Measurements from ENCODE around the gene FXYD3. TPM values are rescaled to one million over a fixed set of nuclear protein-coding genes. Genes with fewer than 3 reads are reported as not detected.

FXYD3 gene
- polyA plus RNA-seq, 1 donor from 2014 or later = not detected

DNA sequence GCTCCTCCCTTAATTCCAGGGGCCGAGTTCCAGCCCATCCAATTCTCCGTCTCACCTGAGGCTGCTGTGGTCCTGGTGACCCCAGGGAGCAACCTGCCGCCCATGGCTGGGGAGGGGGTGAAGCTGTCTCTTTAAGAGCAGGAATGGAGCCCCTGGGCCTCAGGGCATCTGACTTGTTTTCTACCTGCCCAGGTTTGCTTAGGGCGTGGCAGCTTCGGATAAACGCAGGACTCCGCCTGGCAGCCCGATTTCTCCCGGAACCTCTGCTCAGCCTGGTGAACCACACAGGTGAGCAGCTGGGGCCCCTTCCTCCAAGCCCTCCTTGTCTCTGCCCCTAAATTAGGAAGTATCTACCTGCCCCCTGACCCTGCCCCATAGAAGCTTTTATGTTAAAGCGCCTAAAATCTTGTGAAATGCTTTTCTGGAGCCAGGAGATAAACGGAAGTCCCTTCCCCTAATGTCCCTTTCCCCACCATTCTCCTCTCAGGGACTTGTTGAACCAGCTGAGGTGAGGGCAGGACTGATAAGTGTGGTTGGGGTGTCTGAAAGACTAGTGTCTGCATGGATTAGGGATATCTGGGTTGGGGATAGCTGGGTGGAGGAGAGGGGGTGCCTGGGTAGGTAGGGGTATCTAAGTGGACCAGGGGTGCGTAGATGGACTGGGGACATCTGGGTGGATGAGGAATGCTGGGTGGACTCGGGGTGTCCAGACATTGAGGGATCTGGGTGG is 614 bp downstream of the FXYD3 start:
- Histone ChIP-seq H3K9me3 (ENCODE audit: low read length) (no peaks in the 10 kb centered on the region), H3F3A (ENCODE audit: insufficient read depth, low read length, poor library complexity, severe bottlenecking) (no peaks in the 10 kb centered on the region), H3K27ac (ENCODE audit: low read length) (no peak overlapping the region), H3K36me3 (ENCODE audit: insufficient read depth, low read length) (no peaks in the 10 kb centered on the region), H3K27me3 (ENCODE audit: insufficient read depth, low read depth, low read length) (no peaks in the 10 kb centered on the region), H2AFZ (ENCODE audit: low read depth, low read length) (no peak overlapping the region), H3K4me3 (ENCODE audit: low read length) (no peak overlapping the region), H3K79me2 (replicated peaks; ENCODE audit: insufficient read depth, low read length) (no peaks in the 10 kb centered on the region), H3K9ac (ENCODE audit: low read length) (no peak overlapping the region), H4K20me1 (ENCODE audit: insufficient read depth) (no peaks in the 10 kb centered on the region), H3K4me2 (ENCODE audit: low read length) (no peak overlapping the region), H3K9me2 (ENCODE audit: insufficient read depth, low read length) (no peaks in the 10 kb centered on the region)
- TF ChIP-seq, protein P1, sequence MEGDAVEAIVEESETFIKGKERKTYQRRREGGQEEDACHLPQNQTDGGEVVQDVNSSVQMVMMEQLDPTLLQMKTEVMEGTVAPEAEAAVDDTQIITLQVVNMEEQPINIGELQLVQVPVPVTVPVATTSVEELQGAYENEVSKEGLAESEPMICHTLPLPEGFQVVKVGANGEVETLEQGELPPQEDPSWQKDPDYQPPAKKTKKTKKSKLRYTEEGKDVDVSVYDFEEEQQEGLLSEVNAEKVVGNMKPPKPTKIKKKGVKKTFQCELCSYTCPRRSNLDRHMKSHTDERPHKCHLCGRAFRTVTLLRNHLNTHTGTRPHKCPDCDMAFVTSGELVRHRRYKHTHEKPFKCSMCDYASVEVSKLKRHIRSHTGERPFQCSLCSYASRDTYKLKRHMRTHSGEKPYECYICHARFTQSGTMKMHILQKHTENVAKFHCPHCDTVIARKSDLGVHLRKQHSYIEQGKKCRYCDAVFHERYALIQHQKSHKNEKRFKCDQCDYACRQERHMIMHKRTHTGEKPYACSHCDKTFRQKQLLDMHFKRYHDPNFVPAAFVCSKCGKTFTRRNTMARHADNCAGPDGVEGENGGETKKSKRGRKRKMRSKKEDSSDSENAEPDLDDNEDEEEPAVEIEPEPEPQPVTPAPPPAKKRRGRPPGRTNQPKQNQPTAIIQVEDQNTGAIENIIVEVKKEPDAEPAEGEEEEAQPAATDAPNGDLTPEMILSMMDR (IDR thresholded peaks at IDR 0.05; ENCODE audit: poor library complexity, severe bottlenecking) = no peak
- TF ChIP-seq RAD21 (conservative IDR thresholded peaks at IDR 0.05) (no peak), SMC3 (conservative IDR thresholded peaks at IDR 0.05; ENCODE audit: poor library complexity) (no peak)
- TF ChIP-seq, protein P2, sequence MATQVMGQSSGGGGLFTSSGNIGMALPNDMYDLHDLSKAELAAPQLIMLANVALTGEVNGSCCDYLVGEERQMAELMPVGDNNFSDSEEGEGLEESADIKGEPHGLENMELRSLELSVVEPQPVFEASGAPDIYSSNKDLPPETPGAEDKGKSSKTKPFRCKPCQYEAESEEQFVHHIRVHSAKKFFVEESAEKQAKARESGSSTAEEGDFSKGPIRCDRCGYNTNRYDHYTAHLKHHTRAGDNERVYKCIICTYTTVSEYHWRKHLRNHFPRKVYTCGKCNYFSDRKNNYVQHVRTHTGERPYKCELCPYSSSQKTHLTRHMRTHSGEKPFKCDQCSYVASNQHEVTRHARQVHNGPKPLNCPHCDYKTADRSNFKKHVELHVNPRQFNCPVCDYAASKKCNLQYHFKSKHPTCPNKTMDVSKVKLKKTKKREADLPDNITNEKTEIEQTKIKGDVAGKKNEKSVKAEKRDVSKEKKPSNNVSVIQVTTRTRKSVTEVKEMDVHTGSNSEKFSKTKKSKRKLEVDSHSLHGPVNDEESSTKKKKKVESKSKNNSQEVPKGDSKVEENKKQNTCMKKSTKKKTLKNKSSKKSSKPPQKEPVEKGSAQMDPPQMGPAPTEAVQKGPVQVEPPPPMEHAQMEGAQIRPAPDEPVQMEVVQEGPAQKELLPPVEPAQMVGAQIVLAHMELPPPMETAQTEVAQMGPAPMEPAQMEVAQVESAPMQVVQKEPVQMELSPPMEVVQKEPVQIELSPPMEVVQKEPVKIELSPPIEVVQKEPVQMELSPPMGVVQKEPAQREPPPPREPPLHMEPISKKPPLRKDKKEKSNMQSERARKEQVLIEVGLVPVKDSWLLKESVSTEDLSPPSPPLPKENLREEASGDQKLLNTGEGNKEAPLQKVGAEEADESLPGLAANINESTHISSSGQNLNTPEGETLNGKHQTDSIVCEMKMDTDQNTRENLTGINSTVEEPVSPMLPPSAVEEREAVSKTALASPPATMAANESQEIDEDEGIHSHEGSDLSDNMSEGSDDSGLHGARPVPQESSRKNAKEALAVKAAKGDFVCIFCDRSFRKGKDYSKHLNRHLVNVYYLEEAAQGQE (IDR thresholded peaks at IDR 0.05; ENCODE audit: borderline replicate concordance) = no peak

DNA sequence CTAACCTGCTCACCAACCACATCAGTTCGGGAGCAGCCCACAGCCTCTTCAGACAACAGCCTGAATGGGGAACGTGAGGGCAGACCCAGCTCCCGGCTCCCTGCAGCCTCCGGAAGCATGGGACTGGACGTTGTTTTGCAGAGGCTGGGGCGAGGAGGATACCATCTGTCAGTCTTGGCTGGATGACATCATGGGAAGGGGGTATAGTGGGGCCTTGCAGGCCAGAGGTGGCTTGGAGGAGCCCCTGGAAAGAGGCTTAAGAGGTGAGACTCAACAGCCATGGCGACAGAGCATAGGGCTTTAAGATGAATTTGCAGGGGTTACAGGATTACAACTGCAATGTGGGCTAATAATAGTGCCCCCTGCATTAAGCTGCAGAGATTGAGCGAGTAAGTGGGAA is 1.5 kb downstream of the FXYD3 start:
- Histone ChIP-seq H3K27me3 (ENCODE audit: insufficient read depth, low read depth, low read length) (no peaks in the 10 kb centered on the region), H3F3A (ENCODE audit: insufficient read depth, low read length, poor library complexity, severe bottlenecking) (no peaks in the 10 kb centered on the region), H3K36me3 (ENCODE audit: insufficient read depth, low read length) (no peaks in the 10 kb centered on the region), H3K4me3 (ENCODE audit: low read length) (no peak overlapping the region), H3K9ac (ENCODE audit: low read length) (no peak overlapping the region), H3K4me2 (ENCODE audit: low read length) (no peak overlapping the region), H4K20me1 (ENCODE audit: insufficient read depth) (no peaks in the 10 kb centered on the region), H2AFZ (ENCODE audit: low read depth, low read length) (no peak overlapping the region), H3K79me2 (replicated peaks; ENCODE audit: insufficient read depth, low read length) (no peaks in the 10 kb centered on the region), H3K27ac (ENCODE audit: low read length) (no peak overlapping the region), H3K9me2 (ENCODE audit: insufficient read depth, low read length) (no peaks in the 10 kb centered on the region), H3K9me3 (ENCODE audit: low read length) (no peaks in the 10 kb centered on the region)
- TF ChIP-seq, protein P2 (IDR thresholded peaks at IDR 0.05; ENCODE audit: borderline replicate concordance) = no peak
- TF ChIP-seq RAD21 (conservative IDR thresholded peaks at IDR 0.05) = no peak
- no peak for TF ChIP-seq TAF1 (IDR thresholded peaks at IDR 0.05; ENCODE audit: low read depth)
- TF ChIP-seq MXI1 (conservative IDR thresholded peaks at IDR 0.05; ENCODE audit: poor library complexity, severe bottlenecking) = no peak
